Left lung (tissue), 10 donors: ENCODE measurements around the gene GAPVD1. TPM values are rescaled to one million over a fixed set of nuclear protein-coding genes. Genes with fewer than 3 reads are reported as not detected.
"Not testable (repeated sequence)": the region's sequence is repeated elsewhere in the genome, so short reads cannot be mapped to it uniquely, and the experiment has no call there.

Experiments
- ATAC-seq: fragments of 200-7000 bp; cut with Tn5 transposase; one replicate; pipeline ENCODE4 v1.9.1; 2020; ENCODE audit warnings: moderate library complexity
- DNase-seq, 4 donors: peaks; one replicate each; pipeline ENCODE4 v3.0.0-alpha.2; 2013 to 2020
- H3K27ac ChIP-seq, 2 donors: fragments of 200-600 bp; sonication (generic) in 1 of 2; one replicate each; pipeline versions ENCODE4 v1.5.0 to v1.8.0; 2020 to 2021
- H3K27me3 ChIP-seq, 2 donors: fragments of 200-600 bp; sonication (generic) in 1 of 2; one replicate each; pipeline versions ENCODE4 v1.5.0 to v1.8.0; 2020 to 2021
- H3K36me3 ChIP-seq, 2 donors: fragments of 200-600 bp; sonication (generic) in 1 of 2; one replicate each; pipeline versions ENCODE4 v1.5.0 to v1.8.0; 2020 to 2021
- H3K4me1 ChIP-seq, 2 donors: fragments of 200-600 bp; one replicate each; pipeline ENCODE4 v1.8.0; 2021
- H3K4me3 ChIP-seq, 2 donors: fragments of 200-600 bp; sonication (generic) in 1 of 2; one replicate each; pipeline versions ENCODE4 v1.5.0 to v1.8.0; 2020 to 2021; ENCODE audit warnings: mild to moderate bottlenecking in 1 of 2
- H3K9me3 ChIP-seq, 2 donors: fragments of 200-600 bp; sonication (generic) in 1 of 2; one replicate each; pipeline versions ENCODE4 v1.5.0 to v1.8.0; 2020 to 2021
- intact Hi-C, 2 donors: fragments of 100-400 bp; cut with DNase I; formaldehyde crosslinking; loops; one replicate each; pipeline versions ENCODE4 v1.11.2 to v1.14.2; 2022
- polyA plus RNA-seq, 6 donors: library from polyadenylated mRNA; unstranded; fragments of 120-200 nt; gene quantifications; one replicate each; pipeline ENCODE4 v1.2.1, GENCODE V29; 2013; ENCODE audit not compliant: insufficient read length in 6 of 6
- total RNA-seq, 2 donors: library from RNA; stranded (reverse); fragmentation: NEBNext Ultra II Directional; extraction: Animal tissue kit (Norgen Biotek cat#: 25700); gene quantifications; one replicate each; pipeline ENCODE4 v1.2.1, GENCODE V29; 2021
- TF ChIP-seq, protein P1 (sequence below), 2 donors: fragments of 200-600 bp; sonication (generic) in 1 of 2; IDR thresholded peaks; one replicate each; pipeline versions ENCODE4 v1.5.0 to v1.8.0; 2021; ENCODE audit warnings: antibody characterized with exemption in 2 of 2
- donor health status: DM: no; HTN: yes; CAD: no.
- donor health status: DM: no; HTN: no; CAD: no.

The GAPVD1 gene
- total and polyA plus RNA-seq, 8 donors, result 39.1 to 63.5 (median 44.2) TPM

DNA sequence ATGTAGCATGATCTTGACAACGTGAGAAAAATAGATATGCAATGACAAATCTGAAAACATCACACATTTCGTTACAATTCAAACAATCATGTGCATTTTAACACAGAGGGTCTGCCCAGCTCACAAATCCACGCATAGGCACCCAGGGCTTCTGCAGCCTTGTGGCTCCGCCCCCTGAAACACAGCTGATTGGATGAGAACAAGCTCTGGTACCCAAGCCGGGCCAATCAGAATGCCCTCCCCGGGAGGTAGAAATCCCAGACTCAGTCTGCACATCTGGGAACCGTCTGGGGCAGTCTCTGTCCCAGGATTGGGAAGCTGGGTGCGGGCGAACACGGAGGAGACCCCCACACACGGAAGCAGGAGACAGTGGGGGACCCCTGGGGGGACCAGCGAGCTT lies 137.5 kb downstream of the GAPVD1 start:
- Histone ChIP-seq H3K4me3 (no peak overlapping the region), H3K27ac (no peak overlapping the region), H3K27me3 (no peaks in the 10 kb centered on the region), H3K9me3 (no peaks in the 10 kb centered on the region), H3K36me3 (no peaks in the 10 kb centered on the region), H3K4me1 (no peaks in the 10 kb centered on the region)
- TF ChIP-seq, protein P1, sequence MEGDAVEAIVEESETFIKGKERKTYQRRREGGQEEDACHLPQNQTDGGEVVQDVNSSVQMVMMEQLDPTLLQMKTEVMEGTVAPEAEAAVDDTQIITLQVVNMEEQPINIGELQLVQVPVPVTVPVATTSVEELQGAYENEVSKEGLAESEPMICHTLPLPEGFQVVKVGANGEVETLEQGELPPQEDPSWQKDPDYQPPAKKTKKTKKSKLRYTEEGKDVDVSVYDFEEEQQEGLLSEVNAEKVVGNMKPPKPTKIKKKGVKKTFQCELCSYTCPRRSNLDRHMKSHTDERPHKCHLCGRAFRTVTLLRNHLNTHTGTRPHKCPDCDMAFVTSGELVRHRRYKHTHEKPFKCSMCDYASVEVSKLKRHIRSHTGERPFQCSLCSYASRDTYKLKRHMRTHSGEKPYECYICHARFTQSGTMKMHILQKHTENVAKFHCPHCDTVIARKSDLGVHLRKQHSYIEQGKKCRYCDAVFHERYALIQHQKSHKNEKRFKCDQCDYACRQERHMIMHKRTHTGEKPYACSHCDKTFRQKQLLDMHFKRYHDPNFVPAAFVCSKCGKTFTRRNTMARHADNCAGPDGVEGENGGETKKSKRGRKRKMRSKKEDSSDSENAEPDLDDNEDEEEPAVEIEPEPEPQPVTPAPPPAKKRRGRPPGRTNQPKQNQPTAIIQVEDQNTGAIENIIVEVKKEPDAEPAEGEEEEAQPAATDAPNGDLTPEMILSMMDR (IDR thresholded peaks at IDR 0.05), result no peak
- no peak for ATAC-seq
- no peak for DNase-seq
- intact Hi-C loops, result no loop called here

DNA sequence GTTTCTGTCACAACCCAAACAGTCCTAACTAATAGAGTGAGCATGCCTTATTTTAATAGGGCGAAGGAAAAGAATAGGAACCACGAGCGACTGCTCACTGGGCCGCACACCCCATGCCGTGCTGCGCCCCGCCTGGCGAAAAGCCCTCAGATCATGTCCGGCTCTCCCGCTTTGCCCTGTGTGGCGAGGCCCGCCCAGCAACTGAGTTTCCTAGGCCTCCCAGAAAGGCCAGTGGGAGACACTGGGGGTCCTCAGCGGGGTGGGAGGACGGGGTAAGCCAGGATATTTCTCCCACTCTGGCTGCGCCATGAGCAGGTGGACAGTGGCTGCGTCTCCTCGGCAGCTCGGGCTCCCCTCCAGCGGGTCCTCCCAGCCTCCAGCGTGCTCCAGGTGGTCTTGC lies 138.0 kb downstream of the GAPVD1 start:
- ATAC-seq (no peak), DNase-seq (no peak)
- no peak overlapping the region for H3K27ac ChIP-seq
- no peaks in the 10 kb centered on the region for H3K4me1 ChIP-seq
- no peaks in the 10 kb centered on the region for H3K9me3 ChIP-seq
- H3K4me3 ChIP-seq, result no peak overlapping the region
- intact Hi-C loops, result no loop called here
- TF ChIP-seq, protein P1 (IDR thresholded peaks at IDR 0.05), result no peak
- H3K36me3 ChIP-seq, result no peaks in the 10 kb centered on the region
- H3K27me3 ChIP-seq, result no peaks in the 10 kb centered on the region

DNA sequence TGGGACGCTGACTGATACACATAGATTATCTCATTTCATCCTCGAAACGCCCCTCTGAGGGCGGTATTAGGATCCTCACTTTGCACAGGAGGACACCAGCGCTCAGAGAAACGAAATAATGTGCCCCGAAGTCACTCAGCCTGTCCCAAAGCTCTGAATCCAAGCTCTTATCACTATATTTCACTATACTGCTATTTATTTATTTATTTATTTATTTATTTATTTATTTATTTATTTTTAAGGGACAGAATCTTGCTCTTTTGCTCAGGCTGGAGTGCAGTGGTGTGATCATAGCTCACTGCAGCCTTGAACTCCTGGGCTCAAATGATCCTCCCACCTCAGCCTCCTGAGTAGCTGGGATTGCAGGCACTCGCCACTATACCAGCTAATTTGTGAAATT lies 138.6 kb downstream of the GAPVD1 start:
- H3K27ac ChIP-seq, H3K27me3 ChIP-seq, H3K9me3 ChIP-seq, H3K4me1 ChIP-seq, DNase-seq, H3K4me3 ChIP-seq, ATAC-seq, H3K36me3 ChIP-seq, intact Hi-C loops: not testable (repeated sequence)

DNA sequence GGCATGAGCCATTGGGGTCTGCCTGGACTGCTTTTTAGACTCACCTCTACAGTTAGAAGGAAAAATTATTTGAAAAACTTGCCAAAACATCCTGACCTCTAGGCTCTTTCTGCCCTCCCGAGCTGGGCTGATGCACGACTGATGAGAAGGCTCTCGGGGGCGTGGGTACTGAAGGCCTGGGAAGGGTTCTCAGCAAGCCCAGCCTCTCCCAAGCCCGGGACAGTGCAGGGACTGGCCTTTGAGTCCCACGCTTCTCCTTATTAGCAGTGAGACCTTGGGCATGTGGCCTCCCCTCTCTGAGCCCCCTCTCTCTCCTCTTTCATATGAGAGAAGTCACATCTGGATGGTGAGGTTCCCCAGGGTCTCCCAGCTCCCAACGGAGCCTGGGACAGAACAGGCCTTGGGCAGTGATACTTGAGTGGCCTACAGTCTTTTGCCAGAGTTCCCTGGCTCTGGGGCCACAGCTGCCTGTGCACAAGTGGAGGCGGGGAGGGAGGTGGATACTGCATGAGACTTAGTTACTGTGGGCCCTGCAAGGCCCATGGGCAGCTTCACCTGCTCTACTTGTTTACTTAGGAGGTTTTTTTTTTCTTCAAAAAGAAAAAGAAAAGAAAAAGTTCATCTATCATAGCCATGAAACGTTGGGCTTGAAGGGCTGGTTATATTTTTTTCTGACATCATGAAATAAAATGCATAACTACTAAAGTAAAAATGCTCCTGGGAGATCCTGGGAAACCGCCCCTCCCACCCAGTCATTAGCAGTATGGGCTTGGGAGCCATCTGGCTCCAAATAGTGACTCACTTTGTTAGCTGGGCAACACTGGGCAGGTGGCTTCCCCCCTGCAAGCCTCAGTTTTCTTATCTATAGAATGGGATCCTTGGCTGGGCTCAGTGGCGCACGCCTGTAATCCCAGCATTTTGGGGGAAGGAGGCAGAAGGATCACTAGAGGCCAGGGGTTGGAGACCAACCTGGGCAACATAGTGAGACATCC lies 139.4 kb downstream of the GAPVD1 start:
- no peaks in the 10 kb centered on the region for H3K27me3 ChIP-seq
- DNase-seq (no peak), ATAC-seq (no peak)
- TF ChIP-seq, protein P1 (IDR thresholded peaks at IDR 0.05), result no peak
- no peaks in the 10 kb centered on the region for H3K36me3 ChIP-seq
- no peak overlapping the region for H3K4me3 ChIP-seq
- no peaks in the 10 kb centered on the region for H3K4me1 ChIP-seq
- no peaks in the 10 kb centered on the region for H3K9me3 ChIP-seq
- intact Hi-C loops, result no loop called here
- no peak overlapping the region for H3K27ac ChIP-seq

DNA sequence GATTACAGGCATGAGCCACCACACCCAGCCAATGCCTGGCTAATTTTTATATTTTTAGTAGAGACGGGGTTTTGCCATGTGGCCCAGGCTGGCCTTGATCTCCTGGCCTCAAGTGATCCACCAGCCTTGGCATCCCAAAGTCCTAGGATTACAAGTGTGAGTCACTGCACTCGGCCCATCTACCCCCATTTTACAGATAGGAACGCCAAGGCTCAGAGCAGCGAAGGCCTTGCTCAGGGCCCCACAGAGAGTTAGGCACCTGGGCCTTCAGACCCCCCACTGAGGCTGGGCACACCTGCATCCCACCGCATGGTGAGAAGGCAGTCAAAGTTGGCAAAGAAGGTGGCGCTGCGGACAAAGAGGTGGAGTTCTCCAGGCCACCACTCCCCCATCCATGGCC lies 143.1 kb downstream of the GAPVD1 start:
- no peak overlapping the region for H3K27ac ChIP-seq
- intact Hi-C loops, result loop anchor here in 1 of 2 donors (5.0 kb wide), 1 partner anchor 823 kb away; no protein-coding TSS in a partner anchor
- no peaks in the 10 kb centered on the region for H3K36me3 ChIP-seq
- H3K9me3 ChIP-seq, result no peaks in the 10 kb centered on the region
- TF ChIP-seq, protein P1 (IDR thresholded peaks at IDR 0.05), result no peak
- H3K27me3 ChIP-seq, result peaks cover 0 to 26% of the 10 kb centered on the region in 2 donors
- DNase-seq (no peak), ATAC-seq (no peak)
- H3K4me3 ChIP-seq, result no peak overlapping the region
- H3K4me1 ChIP-seq, result peaks cover 0 to 19% of the 10 kb centered on the region in 2 donors
